ENCODE measurements around the gene NTRK3. TPM values are rescaled to one million over a fixed set of nuclear protein-coding genes. Genes with fewer than 3 reads are reported as not detected.

Gene NTRK3
- total and polyA plus RNA-seq, 8 donors, result 4.1 to 9.8 (median 7.4) TPM

DNA sequence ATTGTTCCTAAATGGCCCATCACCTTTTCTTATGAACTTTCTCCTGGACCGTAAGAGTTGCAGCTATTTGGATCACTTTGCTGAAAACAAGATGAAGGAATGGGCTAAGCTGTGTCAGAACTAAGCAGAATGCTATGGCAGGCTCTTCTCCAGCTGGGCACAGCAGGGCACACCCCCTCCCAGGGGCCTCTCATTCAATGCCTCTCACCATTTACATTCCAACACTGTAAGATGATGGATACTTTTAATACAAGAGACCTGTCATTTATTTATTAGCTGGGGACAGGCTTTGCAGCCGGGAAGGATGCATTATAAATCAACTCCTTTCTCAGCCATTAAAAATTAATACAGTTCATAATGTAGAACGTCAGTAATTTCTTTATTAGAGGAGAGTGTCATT, 240.1 kb downstream of the NTRK3 start:
- intact Hi-C loops (cut with DNase I), result no loop called here
- no peak for ATAC-seq
- Histone ChIP-seq H3K27ac (no peak overlapping the region), H3K27me3 (peaks cover 0 to 12% of the 10 kb centered on the region in 2 donors), H3K9me3 (no peaks in the 10 kb centered on the region), H3K36me3 (no peaks in the 10 kb centered on the region), H3K4me3 (no peak overlapping the region), H3K4me1 (no peaks in the 10 kb centered on the region)
- DNase-seq, result no peak
- TF ChIP-seq, protein P1, sequence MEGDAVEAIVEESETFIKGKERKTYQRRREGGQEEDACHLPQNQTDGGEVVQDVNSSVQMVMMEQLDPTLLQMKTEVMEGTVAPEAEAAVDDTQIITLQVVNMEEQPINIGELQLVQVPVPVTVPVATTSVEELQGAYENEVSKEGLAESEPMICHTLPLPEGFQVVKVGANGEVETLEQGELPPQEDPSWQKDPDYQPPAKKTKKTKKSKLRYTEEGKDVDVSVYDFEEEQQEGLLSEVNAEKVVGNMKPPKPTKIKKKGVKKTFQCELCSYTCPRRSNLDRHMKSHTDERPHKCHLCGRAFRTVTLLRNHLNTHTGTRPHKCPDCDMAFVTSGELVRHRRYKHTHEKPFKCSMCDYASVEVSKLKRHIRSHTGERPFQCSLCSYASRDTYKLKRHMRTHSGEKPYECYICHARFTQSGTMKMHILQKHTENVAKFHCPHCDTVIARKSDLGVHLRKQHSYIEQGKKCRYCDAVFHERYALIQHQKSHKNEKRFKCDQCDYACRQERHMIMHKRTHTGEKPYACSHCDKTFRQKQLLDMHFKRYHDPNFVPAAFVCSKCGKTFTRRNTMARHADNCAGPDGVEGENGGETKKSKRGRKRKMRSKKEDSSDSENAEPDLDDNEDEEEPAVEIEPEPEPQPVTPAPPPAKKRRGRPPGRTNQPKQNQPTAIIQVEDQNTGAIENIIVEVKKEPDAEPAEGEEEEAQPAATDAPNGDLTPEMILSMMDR (IDR thresholded peaks at IDR 0.05), result no peak

DNA sequence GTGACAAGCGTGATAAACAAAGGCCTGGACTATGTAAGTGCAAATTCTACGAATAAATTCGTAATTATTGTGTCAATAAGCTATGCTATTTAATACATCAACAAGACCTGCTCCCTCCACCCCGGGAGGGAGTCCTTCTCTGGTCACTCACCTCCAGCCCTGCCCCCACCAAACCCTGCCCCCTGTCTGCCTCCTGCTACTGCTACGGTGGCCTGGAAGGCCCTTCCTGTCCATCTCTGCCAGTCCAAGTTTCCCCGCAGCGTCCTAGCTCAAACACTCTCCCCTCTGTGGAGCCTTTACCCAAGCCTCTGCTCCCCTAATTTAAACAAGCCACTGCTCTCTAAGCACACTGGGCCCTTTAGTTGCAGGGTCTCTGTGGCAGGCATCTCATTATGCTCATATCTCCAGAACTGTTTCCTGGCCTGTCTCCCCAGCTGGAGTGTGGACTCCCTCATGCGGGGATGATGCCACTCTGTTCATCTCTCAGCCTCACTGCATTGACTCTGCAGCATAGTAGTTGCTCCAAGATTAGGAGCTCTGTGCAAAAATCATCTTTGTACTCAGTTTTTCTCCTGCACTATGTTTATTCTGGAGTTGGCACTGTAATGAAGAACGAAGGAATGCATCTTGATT, 241.2 kb downstream of the NTRK3 start:
- Histone ChIP-seq H3K4me1 (no peaks in the 10 kb centered on the region), H3K36me3 (no peaks in the 10 kb centered on the region), H3K27ac (no peak overlapping the region), H3K27me3 (peaks cover 0 to 12% of the 10 kb centered on the region in 2 donors), H3K4me3 (no peak overlapping the region), H3K9me3 (no peaks in the 10 kb centered on the region)
- no peak for DNase-seq
- ATAC-seq, result no peak
- TF ChIP-seq, protein P1 (IDR thresholded peaks at IDR 0.05), result no peak
- intact Hi-C loops (cut with DNase I), result no loop called here

DNA sequence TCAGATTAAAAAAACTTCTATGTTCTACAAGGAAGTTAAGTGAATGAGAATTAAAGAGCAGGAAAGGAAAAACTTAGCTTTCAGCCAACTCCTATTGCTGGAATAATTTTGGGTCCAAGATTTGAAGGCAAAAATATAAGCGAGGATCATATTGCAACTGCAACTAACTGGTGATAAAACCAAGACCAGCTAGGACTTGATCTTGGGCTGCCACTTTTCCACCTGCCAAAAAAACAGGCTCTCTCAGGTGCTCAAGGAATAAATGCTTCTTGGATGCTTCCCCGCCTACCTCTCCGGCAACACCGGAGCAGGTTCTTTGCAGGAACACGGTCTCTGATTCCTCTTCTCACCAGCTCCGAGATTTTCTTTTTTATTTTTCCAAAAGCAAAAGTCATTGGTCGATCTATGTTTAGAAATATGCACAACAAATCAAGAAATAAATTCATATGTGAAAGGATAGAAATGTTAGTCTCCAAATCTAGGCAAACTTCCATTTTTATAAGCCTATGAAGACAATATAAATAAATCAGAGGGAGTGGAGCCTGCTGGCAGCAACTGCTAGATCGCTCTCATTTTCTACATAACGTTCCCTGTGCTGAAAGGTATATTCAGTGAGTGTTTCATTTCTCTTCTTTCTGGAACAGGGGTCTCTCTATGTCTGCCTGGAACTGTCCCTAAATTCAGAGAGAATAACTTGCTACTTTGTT, 241.9 kb downstream of the NTRK3 start:
- no peaks in the 10 kb centered on the region for H3K4me1 ChIP-seq
- no peak for DNase-seq

DNA sequence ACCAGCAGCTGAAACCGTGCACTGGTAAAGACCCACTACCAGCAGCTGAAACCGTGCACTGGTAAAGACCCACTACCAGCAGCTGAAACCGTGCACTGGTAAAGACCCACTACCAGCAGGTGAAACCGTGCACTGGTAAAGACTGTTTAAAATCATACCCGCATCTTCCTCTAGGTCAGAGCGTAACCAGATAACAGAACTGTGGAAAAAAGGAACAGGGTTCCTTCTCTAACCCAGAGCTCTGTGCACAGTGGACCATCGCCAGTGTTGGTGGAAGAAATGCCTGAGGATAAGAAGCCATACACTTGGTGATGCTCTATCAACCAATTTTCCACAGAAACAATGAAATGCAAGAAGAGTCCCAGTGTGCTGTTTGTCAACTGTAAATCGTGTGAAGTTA, 243.4 kb downstream of the NTRK3 start:
- ATAC-seq (no peak), DNase-seq (no peak)
- Histone ChIP-seq H3K27ac (no peak overlapping the region), H3K36me3 (no peaks in the 10 kb centered on the region), H3K9me3 (no peaks in the 10 kb centered on the region), H3K4me1 (no peaks in the 10 kb centered on the region), H3K27me3 (peaks cover 0 to 12% of the 10 kb centered on the region in 2 donors), H3K4me3 (no peak overlapping the region)
- TF ChIP-seq, protein P1 (IDR thresholded peaks at IDR 0.05), result no peak
- intact Hi-C loops (cut with DNase I), result no loop called here

More for the DNA sequence above, 241.9 kb downstream of the NTRK3 start:
- H3K4me3 ChIP-seq, result no peak overlapping the region
- no peaks in the 10 kb centered on the region for H3K9me3 ChIP-seq
- intact Hi-C loops (cut with DNase I), result no loop called here
- no peak overlapping the region for H3K27ac ChIP-seq
- TF ChIP-seq, protein P1 (IDR thresholded peaks at IDR 0.05), result no peak
- peaks cover 0 to 12% of the 10 kb centered on the region in 2 donors for H3K27me3 ChIP-seq
- H3K36me3 ChIP-seq, result no peaks in the 10 kb centered on the region
- ATAC-seq, result no peak

DNA sequence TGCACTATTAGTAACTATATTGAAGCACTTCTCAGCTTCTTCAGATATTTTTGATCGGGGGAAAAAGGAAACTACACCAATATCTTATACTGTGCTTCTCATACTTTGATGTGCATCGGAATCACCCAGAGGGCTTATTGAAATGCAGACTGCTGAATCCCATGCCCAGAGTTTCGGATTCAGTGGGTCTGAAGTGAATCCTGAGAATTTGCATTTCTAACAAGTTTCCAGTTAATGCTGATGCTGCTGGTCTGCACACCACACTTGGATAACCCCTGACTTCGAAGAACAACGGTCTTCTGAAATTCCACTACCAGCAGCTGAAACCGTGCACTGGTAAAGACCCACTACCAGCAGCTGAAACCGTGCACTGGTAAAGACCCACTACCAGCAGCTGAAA, 243.9 kb downstream of the NTRK3 start:
- Histone ChIP-seq H3K36me3 (no peaks in the 10 kb centered on the region), H3K27me3 (peaks cover 0 to 12% of the 10 kb centered on the region in 2 donors), H3K4me1 (no peaks in the 10 kb centered on the region), H3K4me3 (no peak overlapping the region), H3K9me3 (no peaks in the 10 kb centered on the region), H3K27ac (no peak overlapping the region)
- intact Hi-C loops (cut with DNase I), result no loop called here
- ATAC-seq (no peak), DNase-seq (no peak)
- TF ChIP-seq, protein P1 (IDR thresholded peaks at IDR 0.05), result no peak
